Measurements from ENCODE around the gene SEC24D.

SEC24D gene

DNA sequence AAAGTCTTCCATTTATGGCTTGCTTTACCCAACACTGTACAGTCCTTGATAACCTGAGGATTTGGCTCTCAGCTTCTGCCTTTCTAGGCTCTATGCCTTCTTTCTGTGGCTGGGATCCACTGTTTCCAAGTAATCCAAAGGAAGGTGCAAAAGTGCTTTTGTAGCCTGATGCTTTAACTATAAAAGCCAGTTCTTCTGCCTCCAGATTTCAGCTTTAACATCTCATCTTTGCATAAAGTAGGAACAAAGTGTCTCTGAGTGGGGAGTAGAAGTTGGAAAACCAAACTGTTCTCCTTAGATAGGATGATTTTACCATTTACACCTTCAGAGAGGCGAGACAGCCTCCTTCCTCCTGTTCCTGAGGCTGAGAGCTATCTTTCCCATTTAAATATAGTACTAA lies 11.1 kb upstream of the SEC24D start:
- no peak for DNase-seq (ENCODE audit: extremely low read depth in 1 of 2, low read depth in 1 of 2)

DNA sequence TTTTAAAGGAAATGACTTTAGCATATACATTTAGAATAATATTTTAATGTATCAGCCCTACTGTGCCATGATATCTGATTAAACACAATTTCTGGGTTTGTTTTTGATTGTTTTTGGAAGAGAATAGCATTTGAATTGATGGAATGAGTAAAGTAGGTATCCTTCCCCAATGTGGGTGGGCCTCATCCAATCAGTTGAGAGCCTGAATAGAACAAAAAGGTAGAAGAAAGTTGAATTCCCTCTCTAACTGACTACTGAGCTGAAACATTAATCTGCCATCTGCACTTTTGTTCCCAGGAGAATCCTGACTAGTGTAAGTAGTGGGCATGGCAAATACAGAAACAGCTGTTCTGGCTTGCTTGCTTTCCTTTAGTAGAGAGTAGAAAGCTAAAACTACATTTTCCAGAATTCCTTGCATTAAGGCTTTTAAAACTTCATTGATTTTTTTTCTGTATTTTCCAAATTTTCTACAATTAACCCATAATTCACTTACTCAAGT lies 9.7 kb upstream of the SEC24D start:
- DNase-seq (ENCODE audit: extremely low read depth in 1 of 2, low read depth in 1 of 2), result no peak

DNA sequence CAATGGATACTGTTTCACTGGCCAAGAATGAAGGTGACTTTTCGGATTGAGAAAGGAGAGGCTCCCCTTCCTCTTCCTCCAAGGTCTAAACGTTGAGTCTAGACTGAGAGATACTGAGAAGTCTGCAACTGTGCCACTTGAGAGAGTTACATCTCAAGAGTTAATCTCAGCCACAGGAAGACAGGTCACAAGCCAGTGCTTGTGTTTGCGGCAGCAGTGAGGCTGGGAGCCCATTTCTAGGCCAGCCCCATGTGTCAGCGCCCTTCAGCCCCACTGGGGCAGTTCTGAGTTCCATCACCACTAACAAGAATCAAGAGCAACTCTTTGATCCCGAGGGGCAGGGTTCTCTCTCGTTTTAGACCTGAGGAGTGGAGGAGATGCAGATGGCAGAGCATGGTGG lies 7.3 kb upstream of the SEC24D start:
- DNase-seq (ENCODE audit: extremely low read depth in 1 of 2, low read depth in 1 of 2), result no peak

DNA sequence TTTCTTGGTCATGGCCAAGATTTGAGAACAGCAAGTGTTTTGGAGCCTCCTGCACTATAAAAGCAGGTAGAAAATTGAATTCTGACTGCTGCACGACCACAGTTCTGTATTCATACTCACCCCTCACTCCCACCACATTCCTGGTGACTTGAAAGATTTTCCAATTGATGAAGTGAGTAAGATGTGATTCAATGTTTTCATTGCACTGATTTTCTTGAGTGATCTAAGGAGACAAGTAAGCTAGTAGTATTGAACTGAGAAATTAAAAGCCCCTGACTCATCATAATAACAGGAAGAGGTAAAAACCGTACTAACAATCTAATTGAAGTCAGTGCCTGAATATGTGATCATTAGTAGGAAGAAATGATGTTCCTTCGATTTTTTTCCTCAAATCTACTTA lies 6.1 kb upstream of the SEC24D start:
- no peak for DNase-seq (ENCODE audit: extremely low read depth in 1 of 2, low read depth in 1 of 2)

DNA sequence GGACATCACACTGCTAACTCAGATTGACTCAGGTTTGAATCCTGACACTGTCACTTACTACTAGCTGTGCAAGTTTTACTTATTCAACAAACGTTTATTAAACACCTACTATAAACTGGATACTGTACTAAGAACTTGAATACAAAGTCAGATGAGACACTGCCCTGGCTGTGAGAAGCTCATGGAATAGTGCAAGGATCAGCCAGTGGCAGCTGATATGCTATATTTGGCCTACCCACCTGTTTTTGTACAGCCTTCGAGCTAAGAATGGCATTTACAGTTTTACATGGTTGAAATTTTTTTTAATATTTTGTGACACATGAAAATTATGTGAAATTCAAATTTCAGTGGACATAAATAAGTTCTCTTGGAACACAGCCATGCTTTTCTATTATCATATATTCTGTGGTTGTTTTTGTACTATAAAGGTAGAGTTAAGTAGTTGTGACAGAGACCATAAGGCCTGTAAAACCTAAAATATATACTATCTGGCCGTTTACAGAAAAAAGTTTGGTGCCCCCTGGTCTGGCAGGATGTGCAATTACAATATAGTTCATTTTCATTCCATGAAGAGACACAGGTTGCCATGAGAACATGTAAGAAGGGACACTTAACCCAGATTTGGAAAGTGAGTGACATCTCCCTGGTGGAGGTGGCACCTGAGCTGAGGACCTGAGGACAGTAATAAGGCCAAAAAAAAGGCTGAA lies 3.4 kb upstream of the SEC24D start:
- no peak for DNase-seq (ENCODE audit: extremely low read depth in 1 of 2, low read depth in 1 of 2)

GRCh38 chr4:118837121-118837507 lies 1.2 kb upstream of the SEC24D start:
- DNase-seq (ENCODE audit: extremely low read depth in 1 of 2, low read depth in 1 of 2), result no peak

DNA sequence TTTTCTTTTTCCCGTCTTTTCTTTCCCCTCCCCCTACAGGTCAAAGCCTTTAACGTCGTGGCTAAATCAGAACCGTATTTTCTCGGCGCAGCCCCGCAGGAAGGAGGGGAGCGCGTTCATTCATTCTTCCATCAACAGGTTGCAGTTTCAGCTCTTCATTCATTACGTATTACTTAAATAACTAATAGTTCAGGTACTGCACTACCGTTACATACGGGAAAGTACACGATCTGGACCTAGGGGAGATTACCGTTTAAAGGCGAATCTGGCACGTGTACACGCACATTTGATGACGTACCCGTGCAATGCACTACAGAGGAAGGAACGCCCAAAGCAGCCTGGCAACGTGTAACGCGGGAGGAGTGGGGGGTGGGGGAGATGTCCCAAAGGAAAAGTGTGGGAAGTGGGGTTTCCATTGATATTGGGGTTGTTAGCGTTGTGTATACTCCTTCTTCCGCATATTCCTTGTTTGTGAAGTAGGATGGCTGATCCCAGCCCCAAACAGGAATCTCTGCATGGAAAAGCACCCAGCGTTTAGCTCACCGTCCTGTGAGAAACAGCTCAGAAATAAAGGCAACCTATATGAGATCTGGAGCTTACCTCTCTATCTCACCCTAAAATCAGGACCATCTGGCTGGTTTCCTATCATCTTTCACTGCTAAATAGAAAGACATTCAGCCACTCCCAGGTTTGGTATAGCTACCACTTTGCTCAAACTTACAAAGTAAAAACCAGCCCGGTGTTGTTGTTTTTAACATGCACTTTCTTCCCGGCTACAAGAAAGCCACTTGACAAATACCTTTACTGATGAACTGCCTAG lies 585 bp upstream of the SEC24D start:
- no peak for DNase-seq (ENCODE audit: extremely low read depth in 1 of 2, low read depth in 1 of 2)

DNA sequence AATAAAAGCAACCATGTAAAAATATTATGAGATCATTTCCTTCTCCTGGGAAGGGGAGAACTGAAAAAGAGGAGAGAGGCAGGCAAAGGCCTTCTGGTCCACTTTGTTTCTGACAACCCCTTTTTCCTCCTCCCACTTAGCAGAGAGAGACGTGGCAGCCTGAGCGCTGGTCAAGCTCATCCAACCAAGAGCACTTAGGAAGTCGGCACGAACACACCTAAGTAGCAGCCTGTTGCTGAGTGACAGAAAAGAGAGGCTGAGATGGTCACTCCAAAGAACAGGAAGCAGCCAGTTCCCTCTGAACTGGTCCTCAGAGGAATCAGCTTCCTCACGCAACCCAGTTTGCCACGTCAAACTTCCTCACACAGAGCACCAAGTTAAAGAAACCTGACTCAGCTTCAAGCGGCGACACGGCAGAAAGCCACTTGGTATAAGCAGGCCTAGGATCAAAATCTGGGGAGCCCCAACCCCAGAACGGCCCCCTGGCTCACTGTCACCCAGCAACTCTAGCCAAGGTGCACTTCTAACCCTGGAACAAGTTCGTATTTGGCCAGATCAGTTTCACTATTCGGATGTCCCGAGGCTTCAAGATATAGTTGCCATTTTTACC lies 861 bp downstream of the SEC24D start:
- DNase-seq (ENCODE audit: extremely low read depth in 1 of 2, low read depth in 1 of 2), result peak in 1 of 2 donors; percentile 22

DNA sequence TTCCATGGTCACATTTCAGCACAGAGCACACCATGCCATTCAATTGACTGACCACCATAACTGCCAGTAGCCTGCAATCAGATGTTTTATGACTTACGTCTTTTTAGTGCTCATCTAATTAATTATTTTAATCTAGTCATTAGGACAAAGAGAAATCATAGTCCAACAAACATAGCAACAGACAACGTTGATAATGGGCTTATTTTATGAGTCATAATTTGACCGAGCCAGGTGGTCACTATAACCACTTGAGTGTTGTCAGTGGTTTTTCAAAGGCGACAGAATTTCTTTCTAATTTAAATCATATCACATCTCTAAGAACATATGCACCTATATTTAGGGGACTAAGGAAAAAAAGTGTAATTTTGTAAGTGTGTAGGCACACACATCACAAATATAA lies 1.9 kb downstream of the SEC24D start:
- no peak for DNase-seq (ENCODE audit: extremely low read depth in 1 of 2, low read depth in 1 of 2)

DNA sequence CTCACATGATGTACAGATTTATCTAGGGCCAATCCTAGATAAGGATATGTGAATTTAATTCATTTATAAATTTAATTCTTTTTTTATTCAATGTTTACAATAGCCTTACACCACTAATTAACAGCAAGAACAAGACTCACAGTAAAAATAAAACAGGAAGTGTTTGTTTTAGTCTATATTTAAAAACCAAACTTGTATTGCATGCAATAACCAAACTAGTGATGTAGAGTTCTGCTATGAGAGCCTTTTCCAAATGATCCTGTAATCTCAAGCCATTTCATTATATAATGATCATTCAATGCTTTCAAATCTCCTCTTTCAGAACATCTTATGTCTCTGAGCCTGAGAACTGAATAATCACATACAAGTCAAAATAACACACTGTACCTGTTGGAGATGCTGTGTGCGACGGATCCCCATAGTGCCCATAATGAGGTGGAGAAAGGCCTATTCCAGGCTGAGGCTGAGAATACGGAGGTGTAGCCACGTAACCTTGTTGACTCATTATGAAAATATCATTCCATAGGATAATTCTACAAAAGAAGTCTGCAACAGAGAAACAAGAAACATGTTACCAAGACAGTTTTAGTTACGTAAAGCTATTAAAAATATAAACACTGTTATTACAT lies 2.6 kb downstream of the SEC24D start:
- no peak for DNase-seq (ENCODE audit: extremely low read depth in 1 of 2, low read depth in 1 of 2)

DNA sequence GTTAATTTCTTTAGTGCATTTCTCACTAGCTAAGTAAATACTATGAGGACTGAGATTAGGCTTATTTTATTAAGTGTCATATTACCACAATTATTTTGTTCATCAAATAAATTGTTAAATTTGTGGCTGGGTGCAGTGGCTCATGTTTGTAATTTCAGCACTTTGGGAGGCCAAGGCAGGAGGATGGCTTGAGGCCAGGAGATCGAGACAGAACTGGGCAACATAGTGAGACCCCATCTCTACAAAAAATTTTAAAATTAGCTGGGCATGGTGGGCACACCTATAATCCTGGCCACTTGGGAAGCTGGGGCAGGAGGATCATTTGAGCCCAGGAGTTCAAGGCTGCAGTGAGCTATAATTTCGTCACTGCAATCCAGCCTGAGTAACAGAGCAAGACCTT lies 6.8 kb downstream of the SEC24D start:
- no peak for DNase-seq (ENCODE audit: extremely low read depth in 1 of 2, low read depth in 1 of 2)

DNA sequence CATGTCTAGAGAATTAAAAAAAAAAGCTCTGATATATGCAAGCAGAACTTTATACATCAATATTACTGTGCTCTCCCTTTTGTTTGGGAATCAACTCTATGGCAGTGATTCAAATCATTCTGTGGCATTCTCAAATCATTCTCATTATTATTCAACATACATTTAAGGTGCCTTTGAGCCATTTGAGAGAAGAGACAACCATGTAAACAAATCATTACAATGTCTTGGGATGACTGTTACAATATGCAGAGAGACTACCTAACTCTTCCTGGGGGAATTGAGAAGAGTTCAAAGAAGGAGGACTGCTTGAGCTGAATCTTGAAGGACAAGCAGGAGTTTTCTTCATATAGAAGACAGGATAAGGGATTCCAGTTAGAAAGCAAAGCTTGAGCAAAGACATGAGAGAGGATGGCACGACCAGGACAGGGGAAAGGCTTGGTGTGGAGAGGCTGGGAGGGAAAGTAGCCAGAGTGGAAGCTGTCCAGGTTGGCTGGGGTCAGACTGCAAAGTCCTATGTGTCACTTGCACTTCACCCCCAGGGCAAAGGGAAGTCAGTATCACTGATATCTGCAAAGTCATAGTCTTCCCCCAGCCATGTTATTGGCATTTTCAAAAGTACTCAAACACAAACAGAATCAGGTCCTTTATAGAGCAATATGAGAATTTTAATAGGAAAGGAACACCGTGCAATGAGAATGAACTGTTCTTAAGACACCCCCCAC lies 9.0 kb downstream of the SEC24D start:
- no peak for DNase-seq (ENCODE audit: extremely low read depth in 1 of 2, low read depth in 1 of 2)

DNA sequence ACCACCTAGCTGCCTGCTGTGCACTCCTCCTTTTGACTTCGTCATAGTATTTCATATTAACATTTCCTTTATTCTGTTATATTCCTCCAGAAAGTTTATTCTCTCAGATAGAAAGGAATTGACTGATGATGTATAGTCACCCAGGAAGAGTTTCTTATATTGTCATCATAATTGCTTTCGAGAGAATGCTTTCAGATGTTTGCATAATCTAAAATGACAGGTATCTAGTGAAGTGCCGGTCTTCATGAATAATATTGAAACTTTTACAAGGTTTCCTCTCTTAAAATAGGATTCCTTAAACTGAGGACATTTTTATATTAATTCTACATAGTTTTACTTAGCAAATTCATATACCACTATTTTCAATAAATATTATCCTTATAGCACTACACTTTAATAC lies 10.1 kb downstream of the SEC24D start:
- no peak for DNase-seq (ENCODE audit: extremely low read depth in 1 of 2, low read depth in 1 of 2)

DNA sequence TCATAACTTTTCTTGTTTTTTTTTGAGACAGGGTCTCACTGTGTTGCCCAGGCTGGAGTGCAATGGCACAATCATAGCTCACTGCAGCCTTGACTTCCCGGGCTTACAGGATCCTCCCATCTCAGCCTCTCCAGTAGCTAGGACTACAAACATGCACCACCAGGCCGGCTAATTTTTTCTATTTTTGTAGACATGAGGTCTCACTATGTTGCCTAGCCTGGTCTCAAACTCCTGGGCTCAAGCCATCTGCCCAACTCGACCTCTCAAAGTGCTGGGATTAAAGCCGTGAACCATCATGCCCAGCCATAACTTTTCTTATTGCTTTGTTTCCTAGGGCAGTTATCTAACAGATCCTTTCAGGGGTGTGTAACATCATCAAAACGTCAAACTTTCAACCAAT lies 11.8 kb downstream of the SEC24D start:
- no peak for DNase-seq (ENCODE audit: extremely low read depth in 1 of 2, low read depth in 1 of 2)

DNA sequence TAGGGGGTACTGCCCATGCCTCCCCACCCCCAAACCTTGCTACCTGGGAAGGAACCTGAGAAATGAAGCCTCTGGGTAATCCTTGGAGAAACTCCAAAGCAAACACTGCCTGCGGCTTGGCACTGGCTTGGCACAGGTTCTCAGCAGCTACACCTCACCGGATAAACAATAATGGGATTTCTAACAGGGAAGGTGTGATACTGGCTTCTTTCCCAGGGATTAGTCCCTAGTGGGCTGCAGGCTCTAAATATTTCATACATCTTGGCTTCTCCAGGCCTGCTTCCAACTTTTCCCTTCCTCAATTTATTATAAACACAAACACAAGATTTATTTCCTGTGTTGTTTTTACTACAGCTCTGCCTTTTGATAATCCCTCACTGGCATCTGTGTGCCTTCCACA lies 12.5 kb downstream of the SEC24D start:
- no peak for DNase-seq (ENCODE audit: extremely low read depth in 1 of 2, low read depth in 1 of 2)

DNA sequence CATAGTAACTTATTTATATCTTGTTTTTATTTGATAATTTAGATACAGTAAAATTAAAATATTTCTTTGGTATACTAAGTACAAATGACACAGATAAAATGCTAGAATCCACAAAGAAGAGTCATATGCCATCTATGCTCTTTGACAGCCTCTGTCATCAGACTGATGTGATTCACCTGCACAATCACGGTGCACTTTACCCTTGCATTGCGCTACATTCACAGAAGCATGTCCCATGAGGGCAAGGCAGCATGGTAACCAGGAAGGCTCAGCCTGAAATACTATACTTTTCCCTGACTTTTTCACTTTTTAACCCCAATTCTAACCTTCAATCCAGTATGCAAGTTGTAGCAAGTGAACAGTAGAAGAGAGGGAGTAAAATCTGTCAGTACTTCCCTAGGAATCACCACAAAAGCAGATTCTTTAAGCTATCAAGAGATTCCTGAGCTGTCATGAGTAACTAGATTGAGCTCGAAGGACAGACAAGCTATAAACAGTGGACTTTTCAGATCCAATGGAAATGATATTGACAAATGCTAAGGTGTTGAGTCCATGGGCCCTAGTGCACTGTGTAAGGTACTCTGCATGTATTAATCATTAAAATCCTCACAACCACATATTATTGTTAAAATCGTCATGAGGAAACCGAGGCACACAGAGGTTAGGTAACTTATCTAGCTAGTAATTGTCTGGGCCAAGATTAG lies 14.2 kb downstream of the SEC24D start:
- DNase-seq (ENCODE audit: extremely low read depth in 1 of 2, low read depth in 1 of 2), result no peak

DNA sequence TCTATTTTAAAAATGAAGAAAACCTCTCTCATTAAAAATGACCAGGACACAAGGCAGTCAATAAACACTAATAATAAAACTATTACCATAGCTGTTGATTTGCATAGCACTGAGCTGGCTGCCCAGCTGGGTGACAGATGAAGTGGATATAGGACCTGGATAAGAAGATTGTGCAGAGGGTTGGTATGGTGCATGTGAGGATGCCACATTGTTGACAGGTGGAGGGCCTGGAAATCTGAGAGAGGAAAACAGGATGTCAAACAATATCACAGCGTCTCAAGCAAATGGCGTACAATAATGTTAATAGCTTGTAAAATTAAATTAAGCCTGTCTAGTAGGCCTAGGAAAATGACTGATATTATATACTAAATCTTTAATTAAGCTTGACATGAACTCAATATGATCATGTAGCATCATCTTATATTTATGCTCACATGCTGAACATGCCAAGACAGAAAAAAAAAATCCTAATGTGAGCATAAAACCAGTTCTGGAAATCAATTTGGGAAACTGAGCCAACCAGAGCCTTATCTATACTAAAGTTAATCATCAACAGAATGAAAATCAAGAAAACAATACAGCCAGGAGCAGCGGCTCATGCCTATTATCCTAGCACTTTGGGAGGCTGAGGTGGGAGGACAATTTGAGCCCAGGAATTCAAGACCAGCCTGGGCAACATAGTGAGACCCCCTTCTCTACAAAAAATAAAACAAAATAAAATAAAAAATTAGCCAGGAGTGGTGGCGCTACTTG lies 18.6 kb downstream of the SEC24D start:
- no peak for DNase-seq (ENCODE audit: extremely low read depth in 1 of 2, low read depth in 1 of 2)

DNA sequence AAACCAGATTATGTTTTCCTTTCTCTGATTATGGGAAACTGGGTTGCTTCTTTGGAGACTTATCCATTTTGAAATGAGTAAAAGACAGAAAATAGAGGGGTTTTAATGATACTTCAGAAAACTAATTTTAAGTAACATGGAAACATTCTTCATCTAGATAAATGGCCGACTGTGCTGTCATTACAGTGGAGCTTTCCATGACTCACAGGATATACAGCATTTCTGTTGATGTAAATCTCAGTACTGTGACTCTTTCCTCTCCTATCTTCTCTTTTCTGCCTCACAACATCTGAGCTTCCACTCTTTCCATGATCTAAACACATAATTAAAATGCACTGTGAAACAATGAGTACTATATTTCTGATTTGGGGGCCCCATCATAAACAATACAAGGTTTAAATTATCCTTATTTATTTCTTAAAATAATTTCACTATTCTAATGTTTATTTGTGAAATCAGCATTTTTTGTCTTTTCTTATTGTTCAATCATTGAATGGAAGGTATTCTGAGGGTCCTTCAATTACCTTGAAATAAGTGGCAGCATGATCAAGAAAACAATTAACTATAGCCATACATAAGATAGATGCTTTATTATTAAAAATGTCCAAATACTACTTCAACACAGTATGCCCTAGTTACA lies 19.3 kb downstream of the SEC24D start:
- DNase-seq (ENCODE audit: extremely low read depth in 1 of 2, low read depth in 1 of 2), result no peak

GRCh38 chr4:118814891-118815290 lies 21.0 kb downstream of the SEC24D start:
- DNase-seq (ENCODE audit: extremely low read depth in 1 of 2, low read depth in 1 of 2), result no peak
